ENCODE data around the gene DCDC2B. TPM values are rescaled to one million over a fixed set of nuclear protein-coding genes. Genes with fewer than 3 reads are reported as not detected.

Gene DCDC2B
- total and polyA plus RNA-seq, 2 donors from 2014 or later: not detected

- Histone ChIP-seq H3K4me1 (ENCODE audit: control insufficient read depth in 2 of 3, insufficient read depth in 2 of 3, low read depth in 1 of 3, low read length in 3 of 3) (peaks cover 0 to 4% (median 0%) of the 10 kb centered on the region in 3 donors), H3K9ac (ENCODE audit: low read length in 3 of 3) (no peak overlapping the region), H3K36me3 (ENCODE audit: control insufficient read depth in 2 of 3, insufficient read depth in 3 of 3, low read length in 3 of 3) (no peaks in the 10 kb centered on the region), H3K9me3 (ENCODE audit: control insufficient read depth in 2 of 3, insufficient read depth in 1 of 3, low read length in 3 of 3) (no peaks in the 10 kb centered on the region), H3K27me3 (ENCODE audit: control insufficient read depth, insufficient read depth, low read length) (no peaks in the 10 kb centered on the region), H3K4me3 (ENCODE audit: low read length in 3 of 3) (no peak overlapping the region), H3K27ac (ENCODE audit: low read depth in 2 of 2, low read length in 2 of 2) (no peak overlapping the region)
- no peak for DNase-seq
- FAIRE-seq: no peak
- intact Hi-C loops (cut with DNase I): no loop called here
- no peak for TF ChIP-seq CTCF (IDR thresholded peaks at IDR 0.05; ENCODE audit: borderline replicate concordance, extremely low read depth, insufficient read depth)
Measured at GRCh38 chr1:32263744-32264143, 54.9 kb downstream of the DCDC2B start.

Other genes starting within 250 kb of the DCDC2B start
- 121 TPM for gene KHDRBS1, start 195.2 kb upstream of the DCDC2B start, total RNA-seq
- 66.9 TPM for gene KHDRBS1, start 195.2 kb upstream of the DCDC2B start, polyA plus RNA-seq (ENCODE audit: insufficient read depth, low read depth, low replicate concordance)
- 15.4 TPM for gene TMEM39B, start 136.2 kb upstream of the DCDC2B start, total RNA-seq
- gene TMEM39B, start 136.2 kb upstream of the DCDC2B start, polyA plus RNA-seq (ENCODE audit: insufficient read depth, low read depth, low replicate concordance): 9.3 TPM
- 66.9 TPM for gene KPNA6, start 101.0 kb upstream of the DCDC2B start, total RNA-seq
- 10.6 TPM for gene KPNA6, start 101.0 kb upstream of the DCDC2B start, polyA plus RNA-seq (ENCODE audit: insufficient read depth, low read depth, low replicate concordance)
- 58.6 TPM for gene TXLNA, start 29.4 kb upstream of the DCDC2B start, total RNA-seq
- gene TXLNA, start 29.4 kb upstream of the DCDC2B start, polyA plus RNA-seq (ENCODE audit: insufficient read depth, low read depth, low replicate concordance): 19.9 TPM
- 4.0 TPM for gene CCDC28B, start 8.5 kb upstream of the DCDC2B start, total RNA-seq
- gene CCDC28B, start 8.5 kb upstream of the DCDC2B start, polyA plus RNA-seq (ENCODE audit: insufficient read depth, low read depth, low replicate concordance): 25.4 TPM
- 3.5 TPM for gene IQCC, start 3.4 kb upstream of the DCDC2B start, total RNA-seq
- 3.4 TPM for gene IQCC, start 3.4 kb upstream of the DCDC2B start, polyA plus RNA-seq (ENCODE audit: insufficient read depth, low read depth, low replicate concordance)
- gene TMEM234, start 13.3 kb downstream of the DCDC2B start, total RNA-seq: 39.4 TPM
- gene TMEM234, start 13.3 kb downstream of the DCDC2B start, polyA plus RNA-seq (ENCODE audit: insufficient read depth, low read depth, low replicate concordance): 20.5 TPM
- 132 TPM for gene EIF3I, start 13.3 kb downstream of the DCDC2B start, total RNA-seq
- gene EIF3I, start 13.3 kb downstream of the DCDC2B start, polyA plus RNA-seq (ENCODE audit: insufficient read depth, low read depth, low replicate concordance): 178 TPM
- 19.6 TPM for gene FAM167B, start 38.1 kb downstream of the DCDC2B start, total RNA-seq
- gene FAM167B, start 38.1 kb downstream of the DCDC2B start, polyA plus RNA-seq (ENCODE audit: insufficient read depth, low read depth, low replicate concordance): 84.8 TPM
- gene LCK, start 42.2 kb downstream of the DCDC2B start, total RNA-seq: 10.3 TPM
- gene LCK, start 42.2 kb downstream of the DCDC2B start, polyA plus RNA-seq (ENCODE audit: insufficient read depth, low read depth, low replicate concordance): 0.99 TPM
- 89.7 TPM for gene HDAC1, start 83.0 kb downstream of the DCDC2B start, total RNA-seq
- 68.8 TPM for gene HDAC1, start 83.0 kb downstream of the DCDC2B start, polyA plus RNA-seq (ENCODE audit: insufficient read depth, low read depth, low replicate concordance)
- 58.6 TPM for gene MARCKSL1, start 127.1 kb downstream of the DCDC2B start, total RNA-seq
- 29.8 TPM for gene MARCKSL1, start 127.1 kb downstream of the DCDC2B start, polyA plus RNA-seq (ENCODE audit: insufficient read depth, low read depth, low replicate concordance)
- gene FAM229A, start 153.4 kb downstream of the DCDC2B start, total RNA-seq: 9.7 TPM
- 6.4 TPM for gene FAM229A, start 153.4 kb downstream of the DCDC2B start, polyA plus RNA-seq (ENCODE audit: insufficient read depth, low read depth, low replicate concordance)
- gene TSSK3, start 153.4 kb downstream of the DCDC2B start, total RNA-seq: 4.3 TPM
- not detected for gene TSSK3, start 153.4 kb downstream of the DCDC2B start, polyA plus RNA-seq (ENCODE audit: insufficient read depth, low read depth, low replicate concordance)
- gene BSDC1, start 185.4 kb downstream of the DCDC2B start, total RNA-seq: 61.7 TPM
- 40.2 TPM for gene BSDC1, start 185.4 kb downstream of the DCDC2B start, polyA plus RNA-seq (ENCODE audit: insufficient read depth, low read depth, low replicate concordance)

All from kidney (tissue), 14 donors.